Measurements from ENCODE around the gene PANK3. TPM values are rescaled to one million over a fixed set of nuclear protein-coding genes. Genes with fewer than 3 reads are reported as not detected.
"Not testable (repeated sequence)": the region's sequence is repeated elsewhere in the genome, so short reads cannot be mapped to it uniquely, and the experiment has no call there.

Gene PANK3
- total RNA-seq, 1 donor from 2014 or later: 91.8 TPM

GRCh38 chr5:168575391-168576372, 3.5 kb downstream of the PANK3 start:
- Mint-ChIP-seq H3K36me3 (peaks cover 26% of the 10 kb centered on the region), H3K27me3 (no peaks in the 10 kb centered on the region), H3K27ac (no peak overlapping the region), H3K9me3 (no peaks in the 10 kb centered on the region), H3K4me3 (peak overlapping the region; percentile 59), H3K4me1 (ENCODE audit: unreplicated experiment) (peaks cover 31% of the 10 kb centered on the region)
- DNase-seq (ENCODE audit: extremely low spot score, unreplicated experiment): no peak
- TF ChIP-seq, protein P1, sequence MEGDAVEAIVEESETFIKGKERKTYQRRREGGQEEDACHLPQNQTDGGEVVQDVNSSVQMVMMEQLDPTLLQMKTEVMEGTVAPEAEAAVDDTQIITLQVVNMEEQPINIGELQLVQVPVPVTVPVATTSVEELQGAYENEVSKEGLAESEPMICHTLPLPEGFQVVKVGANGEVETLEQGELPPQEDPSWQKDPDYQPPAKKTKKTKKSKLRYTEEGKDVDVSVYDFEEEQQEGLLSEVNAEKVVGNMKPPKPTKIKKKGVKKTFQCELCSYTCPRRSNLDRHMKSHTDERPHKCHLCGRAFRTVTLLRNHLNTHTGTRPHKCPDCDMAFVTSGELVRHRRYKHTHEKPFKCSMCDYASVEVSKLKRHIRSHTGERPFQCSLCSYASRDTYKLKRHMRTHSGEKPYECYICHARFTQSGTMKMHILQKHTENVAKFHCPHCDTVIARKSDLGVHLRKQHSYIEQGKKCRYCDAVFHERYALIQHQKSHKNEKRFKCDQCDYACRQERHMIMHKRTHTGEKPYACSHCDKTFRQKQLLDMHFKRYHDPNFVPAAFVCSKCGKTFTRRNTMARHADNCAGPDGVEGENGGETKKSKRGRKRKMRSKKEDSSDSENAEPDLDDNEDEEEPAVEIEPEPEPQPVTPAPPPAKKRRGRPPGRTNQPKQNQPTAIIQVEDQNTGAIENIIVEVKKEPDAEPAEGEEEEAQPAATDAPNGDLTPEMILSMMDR (conservative IDR thresholded peaks at IDR 0.05): no peak

GRCh38 chr5:168574156-168574555, 5.0 kb downstream of the PANK3 start:
- H3K9me3 Mint-ChIP-seq; H3K27me3 Mint-ChIP-seq; DNase-seq (ENCODE audit: extremely low spot score, unreplicated experiment); H3K4me3 Mint-ChIP-seq; H3K27ac Mint-ChIP-seq: not testable (repeated sequence)
- Mint-ChIP-seq H3K36me3 (peaks cover 30% of the 10 kb centered on the region), H3K4me1 (ENCODE audit: unreplicated experiment) (peaks cover 26% of the 10 kb centered on the region)

- H3K27ac Mint-ChIP-seq; DNase-seq (ENCODE audit: extremely low spot score, unreplicated experiment); H3K27me3 Mint-ChIP-seq; H3K9me3 Mint-ChIP-seq; H3K4me3 Mint-ChIP-seq: not testable (repeated sequence)
- Mint-ChIP-seq H3K36me3 (peaks cover 30% of the 10 kb centered on the region), H3K4me1 (ENCODE audit: unreplicated experiment) (peaks cover 26% of the 10 kb centered on the region)
These were observed 5.5 kb downstream of the PANK3 start for GRCh38 chr5:168573663-168574062.

DNA sequence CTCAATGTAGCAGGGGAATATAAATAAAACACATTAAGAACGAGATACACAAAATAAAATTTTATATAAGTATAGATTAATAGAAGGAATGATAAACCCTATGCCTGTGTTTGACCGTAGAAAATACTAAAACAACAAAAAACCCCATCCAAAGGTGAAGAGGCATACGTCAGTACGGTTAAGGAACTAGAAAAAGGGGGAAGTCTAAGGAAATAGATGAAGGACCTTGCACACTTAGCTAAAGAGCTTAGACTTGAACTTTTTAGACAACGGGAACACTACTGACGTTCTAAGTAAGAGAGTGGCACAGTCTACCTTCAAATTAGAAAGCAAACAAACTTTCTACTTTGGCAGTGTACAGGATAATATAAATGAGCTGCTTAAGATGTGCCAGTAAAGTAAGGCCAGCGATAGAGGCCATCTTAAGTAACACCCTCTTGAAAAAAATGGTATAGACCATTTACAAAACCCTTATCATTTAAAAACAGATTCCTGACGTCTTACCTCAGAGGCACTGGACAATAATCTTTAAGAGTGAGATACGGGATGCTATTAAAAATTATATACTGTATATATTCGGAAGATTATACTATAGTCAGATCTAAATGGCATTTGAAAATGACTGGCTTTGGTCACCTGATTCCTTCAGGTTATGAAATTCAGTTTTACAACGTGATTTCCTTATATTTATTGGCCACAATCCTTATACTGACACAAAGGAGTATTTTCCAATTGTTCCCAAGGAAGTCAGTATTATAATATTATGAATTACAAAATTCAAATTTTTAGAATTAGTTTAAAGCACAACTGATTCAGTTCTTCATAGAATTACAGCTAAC, 8.5 kb downstream of the PANK3 start:
- Mint-ChIP-seq H3K27ac (no peak overlapping the region), H3K27me3 (no peaks in the 10 kb centered on the region), H3K4me3 (no peak overlapping the region), H3K36me3 (peaks cover 38% of the 10 kb centered on the region), H3K9me3 (no peaks in the 10 kb centered on the region), H3K4me1 (ENCODE audit: unreplicated experiment) (peaks cover 14% of the 10 kb centered on the region)
- DNase-seq (ENCODE audit: extremely low spot score, unreplicated experiment): no peak
- TF ChIP-seq, protein P1 (conservative IDR thresholded peaks at IDR 0.05): no peak

DNA sequence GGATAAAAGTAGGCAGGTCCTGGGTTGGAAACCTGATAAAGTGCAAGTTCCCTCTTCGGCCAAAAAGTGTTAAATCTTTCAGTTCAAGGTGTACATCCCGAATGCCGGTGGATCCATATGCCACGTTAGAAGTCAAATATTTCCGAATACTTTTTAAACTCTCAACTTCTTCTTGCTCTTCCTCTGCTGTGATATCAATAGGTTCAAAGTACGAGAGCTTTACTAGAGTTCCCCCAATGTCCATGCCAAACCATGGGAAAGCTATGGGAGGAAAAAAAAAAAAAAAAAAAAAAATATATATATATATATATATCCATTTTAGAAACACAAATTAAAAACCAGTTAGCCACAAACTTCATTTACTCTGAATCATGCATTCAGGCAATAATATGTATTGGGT, 10.4 kb downstream of the PANK3 start:
- Mint-ChIP-seq H3K4me1 (ENCODE audit: unreplicated experiment) (peaks cover 8% of the 10 kb centered on the region), H3K27ac (no peak overlapping the region), H3K36me3 (peaks cover 35% of the 10 kb centered on the region), H3K9me3 (no peaks in the 10 kb centered on the region), H3K27me3 (no peaks in the 10 kb centered on the region), H3K4me3 (no peak overlapping the region)
- TF ChIP-seq, protein P1 (conservative IDR thresholded peaks at IDR 0.05): no peak
- DNase-seq (ENCODE audit: extremely low spot score, unreplicated experiment): no peak

DNA sequence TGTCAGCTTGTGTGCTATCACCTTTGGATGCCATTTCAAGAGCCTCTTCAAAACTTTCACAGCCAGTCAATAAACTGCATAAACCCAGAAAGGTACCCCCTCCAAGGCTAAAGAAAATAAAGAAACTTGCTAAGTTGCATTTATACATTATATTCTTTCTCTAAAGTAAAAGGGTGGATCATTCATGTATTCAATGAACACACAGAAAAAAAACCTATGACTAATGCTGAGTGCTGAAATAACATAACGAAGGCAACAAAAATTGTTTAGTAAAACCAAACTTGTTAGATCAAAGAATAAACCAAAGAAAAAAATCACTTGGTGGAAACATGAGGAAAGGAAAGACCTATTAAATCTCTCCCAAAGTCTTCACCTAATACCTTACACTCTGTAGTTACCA, 15.2 kb downstream of the PANK3 start:
- Mint-ChIP-seq H3K27ac (no peak overlapping the region), H3K36me3 (peaks cover 45% of the 10 kb centered on the region), H3K4me1 (ENCODE audit: unreplicated experiment) (peaks cover 3% of the 10 kb centered on the region), H3K4me3 (no peak overlapping the region), H3K27me3 (no peaks in the 10 kb centered on the region), H3K9me3 (no peaks in the 10 kb centered on the region)
- DNase-seq (ENCODE audit: extremely low spot score, unreplicated experiment): no peak
- TF ChIP-seq, protein P1 (conservative IDR thresholded peaks at IDR 0.05): no peak

Data from type B pancreatic cell (in vitro differentiated cells).